Tibial artery (tissue), 4 donors: ENCODE data around the gene PRSS50.
"Not testable (repeated sequence)": the region's sequence is repeated elsewhere in the genome, so short reads cannot be mapped to it uniquely, and the experiment has no call there.

Source experiments
- DNase-seq, 2 donors: peaks; one replicate each; pipeline ENCODE4 v3.0.0-alpha.2; 2019
- H3K27ac ChIP-seq, 2 donors: fragments of 200-600 bp; sonication (generic) in 1 of 2; 1 replicate in 1 of 2; 2 replicates in 1 of 2; pipeline ENCODE4 v1.5.1; 2018 to 2019; ENCODE audit warnings: mild to moderate bottlenecking in 1 of 2
- H3K27me3 ChIP-seq, 2 donors: fragments of 200-600 bp; sonication (generic) in 1 of 2; one replicate each; pipeline versions ENCODE4 v1.5.1 to v1.6.0; 2016 to 2019
- H3K36me3 ChIP-seq, 3 donors: fragments of 200-600 bp; sonication (generic) in 2 of 3; one replicate each; pipeline ENCODE4 v1.5.1; 2016 to 2019; ENCODE audit warnings: mild to moderate bottlenecking in 2 of 3
- H3K4me1 ChIP-seq, 4 donors: fragments of 200-600 bp; sonication (generic) in 2 of 4; 1 replicate in 3 of 4; 2 replicates in 1 of 4; pipeline ENCODE4 v1.5.1; 2016 to 2019
- H3K4me3 ChIP-seq, 2 donors: fragments of 200-600 bp; sonication (generic) in 1 of 2; 1 replicate in 1 of 2; 2 replicates in 1 of 2; pipeline ENCODE4 v1.5.1; 2018 to 2019; ENCODE audit warnings: mild to moderate bottlenecking in 2 of 2
- H3K9me3 ChIP-seq, 3 donors: fragments of 200-600 bp; sonication (generic) in 1 of 3; one replicate each; pipeline ENCODE4 v1.5.1; 2016 to 2019
- intact Hi-C: fragments of 100-400 bp; cut with DNase I; formaldehyde crosslinking; loops from one replicate; pipeline ENCODE4 v1.15.0; 2023; ENCODE audit warnings: low total_unique reads
- TF ChIP-seq, protein P1 (sequence below), 2 experiments: fragments of 200-600 bp in 1 of 2; fragments of 450-650 bp in 1 of 2; IDR thresholded peaks; one replicate each; pipeline ENCODE4 v1.5.1; 2017 to 2019; ENCODE audit warnings: antibody characterized with exemption in 2 of 2, mild to moderate bottlenecking in 1 of 2, moderate library complexity in 1 of 2

PRSS50 gene

DNA sequence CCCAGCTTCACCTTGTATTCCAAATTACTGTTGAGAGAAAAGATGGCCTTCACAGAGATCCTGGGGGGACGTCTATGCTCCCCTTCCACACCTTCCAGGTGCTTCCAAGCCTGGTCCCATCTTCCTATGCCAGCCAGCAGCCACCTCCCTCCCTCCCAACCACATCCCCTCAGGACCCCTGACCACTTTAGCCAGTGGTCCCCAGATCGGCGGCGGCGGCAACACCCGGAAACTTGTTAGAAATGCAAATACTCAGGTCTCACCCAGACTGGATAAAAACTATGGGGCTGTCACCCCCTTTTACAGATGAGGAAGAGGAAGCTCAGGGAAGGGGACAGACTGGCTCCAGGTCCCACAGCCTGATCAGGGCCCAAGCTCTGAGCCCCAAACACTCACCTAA, 38.0 kb upstream of the PRSS50 start:
- no peaks in the 10 kb centered on the region for H3K27me3 ChIP-seq
- intact Hi-C loops = no loop called here
- DNase-seq = no peak
- H3K9me3 ChIP-seq = no peaks in the 10 kb centered on the region
- no peak overlapping the region for H3K4me3 ChIP-seq
- no peak overlapping the region for H3K27ac ChIP-seq
- no peaks in the 10 kb centered on the region for H3K4me1 ChIP-seq
- no peaks in the 10 kb centered on the region for H3K36me3 ChIP-seq
- TF ChIP-seq, protein P1, sequence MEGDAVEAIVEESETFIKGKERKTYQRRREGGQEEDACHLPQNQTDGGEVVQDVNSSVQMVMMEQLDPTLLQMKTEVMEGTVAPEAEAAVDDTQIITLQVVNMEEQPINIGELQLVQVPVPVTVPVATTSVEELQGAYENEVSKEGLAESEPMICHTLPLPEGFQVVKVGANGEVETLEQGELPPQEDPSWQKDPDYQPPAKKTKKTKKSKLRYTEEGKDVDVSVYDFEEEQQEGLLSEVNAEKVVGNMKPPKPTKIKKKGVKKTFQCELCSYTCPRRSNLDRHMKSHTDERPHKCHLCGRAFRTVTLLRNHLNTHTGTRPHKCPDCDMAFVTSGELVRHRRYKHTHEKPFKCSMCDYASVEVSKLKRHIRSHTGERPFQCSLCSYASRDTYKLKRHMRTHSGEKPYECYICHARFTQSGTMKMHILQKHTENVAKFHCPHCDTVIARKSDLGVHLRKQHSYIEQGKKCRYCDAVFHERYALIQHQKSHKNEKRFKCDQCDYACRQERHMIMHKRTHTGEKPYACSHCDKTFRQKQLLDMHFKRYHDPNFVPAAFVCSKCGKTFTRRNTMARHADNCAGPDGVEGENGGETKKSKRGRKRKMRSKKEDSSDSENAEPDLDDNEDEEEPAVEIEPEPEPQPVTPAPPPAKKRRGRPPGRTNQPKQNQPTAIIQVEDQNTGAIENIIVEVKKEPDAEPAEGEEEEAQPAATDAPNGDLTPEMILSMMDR (IDR thresholded peaks at IDR 0.05) = no peak

DNA sequence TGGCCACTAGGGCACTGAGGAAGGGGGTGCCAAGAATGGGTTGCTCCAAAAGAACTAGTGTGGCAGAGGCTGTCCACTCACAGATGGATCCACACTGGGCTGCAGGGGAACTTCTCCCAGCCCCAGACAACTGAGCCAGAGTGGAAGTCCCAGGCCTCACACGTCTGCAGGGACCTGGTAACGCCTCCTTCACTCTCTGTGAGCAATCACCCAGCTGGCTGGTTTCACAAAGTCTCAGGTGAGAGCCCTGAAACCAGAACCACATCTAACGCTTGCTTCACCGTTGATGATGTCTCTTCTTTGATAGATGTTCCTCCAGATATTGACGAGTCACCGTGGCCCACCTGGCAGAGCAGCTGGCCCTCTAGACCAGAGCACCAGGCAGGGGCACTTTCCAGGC, 35.5 kb upstream of the PRSS50 start:
- DNase-seq, H3K27me3 ChIP-seq, H3K36me3 ChIP-seq, H3K4me1 ChIP-seq, H3K9me3 ChIP-seq, H3K4me3 ChIP-seq, intact Hi-C loops, H3K27ac ChIP-seq: not testable (repeated sequence)

DNA sequence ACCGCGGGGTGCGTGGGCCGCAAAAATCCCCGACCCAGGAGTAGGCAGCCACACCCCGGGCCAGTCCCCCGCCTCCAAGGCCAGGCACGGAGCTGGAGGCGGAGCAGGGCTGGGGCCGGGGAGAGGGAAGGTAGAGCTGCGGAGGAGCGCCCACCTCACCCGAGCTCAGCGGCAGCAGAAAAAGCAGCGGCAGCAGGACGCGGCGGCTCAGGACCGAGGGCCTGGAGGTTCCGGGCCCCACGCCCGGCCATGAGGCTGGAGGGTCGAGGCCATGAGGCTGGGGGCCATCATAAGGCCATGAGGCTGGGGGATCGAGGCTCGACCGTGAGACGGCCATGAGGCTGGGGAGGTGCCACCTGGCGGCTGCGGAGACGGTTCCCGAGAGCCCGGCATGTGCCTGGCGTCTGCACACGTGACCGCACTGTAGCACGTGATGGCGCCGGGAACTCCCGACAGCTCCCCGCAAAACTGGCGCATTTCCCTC, 32.9 kb upstream of the PRSS50 start:
- TF ChIP-seq, protein P1 (IDR thresholded peaks at IDR 0.05) = no peak
- no peaks in the 10 kb centered on the region for H3K9me3 ChIP-seq
- H3K4me3 ChIP-seq = no peak overlapping the region
- no peak for DNase-seq
- H3K36me3 ChIP-seq = no peaks in the 10 kb centered on the region
- intact Hi-C loops = no loop called here
- H3K4me1 ChIP-seq = no peaks in the 10 kb centered on the region
- H3K27me3 ChIP-seq = no peaks in the 10 kb centered on the region
- H3K27ac ChIP-seq = no peak overlapping the region

DNA sequence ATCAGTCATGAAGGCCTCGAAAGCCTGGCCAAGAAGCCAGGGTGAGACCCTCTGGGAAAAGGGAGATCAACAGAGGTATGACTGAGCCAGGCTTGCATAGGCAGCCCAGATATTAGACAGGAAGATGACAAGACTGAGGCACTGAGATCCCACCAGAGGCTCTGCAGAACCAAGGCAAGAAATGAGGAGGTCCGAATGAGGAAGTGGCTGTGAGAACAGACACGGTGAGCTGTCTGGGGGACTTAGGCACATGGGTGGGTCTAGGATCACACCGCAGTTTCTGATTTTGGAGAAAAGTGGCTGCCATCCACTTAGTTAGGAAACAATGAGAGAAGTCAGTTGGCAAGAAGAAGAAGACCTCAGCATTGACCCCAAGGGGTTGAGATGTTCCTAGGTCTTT, 31.5 kb upstream of the PRSS50 start:
- H3K4me1 ChIP-seq = no peaks in the 10 kb centered on the region
- TF ChIP-seq, protein P1 (IDR thresholded peaks at IDR 0.05) = no peak
- H3K9me3 ChIP-seq = no peaks in the 10 kb centered on the region
- no peaks in the 10 kb centered on the region for H3K27me3 ChIP-seq
- H3K4me3 ChIP-seq = no peak overlapping the region
- no peaks in the 10 kb centered on the region for H3K36me3 ChIP-seq
- no peak for DNase-seq
- no peak overlapping the region for H3K27ac ChIP-seq
- intact Hi-C loops = no loop called here

DNA sequence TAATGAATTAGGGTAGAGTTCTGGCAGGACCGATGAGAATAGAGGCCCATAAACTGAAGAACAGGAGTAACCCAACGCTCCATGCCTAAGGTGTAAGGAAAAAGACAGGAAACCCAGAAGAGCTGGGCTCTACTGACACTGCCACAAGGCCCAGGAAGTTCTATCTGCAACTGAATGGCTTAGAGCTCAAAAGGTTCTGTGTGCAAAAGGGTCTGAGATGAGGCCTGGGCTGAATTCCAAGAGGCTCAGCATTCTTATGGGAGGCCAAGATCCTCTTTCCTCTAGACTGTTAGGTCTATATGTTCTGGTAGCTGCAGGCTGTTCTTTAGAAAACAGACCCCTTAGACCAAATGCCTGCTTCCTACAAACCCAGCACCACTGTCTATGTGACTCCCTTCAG, 30.5 kb upstream of the PRSS50 start:
- no peak overlapping the region for H3K27ac ChIP-seq
- intact Hi-C loops = no loop called here
- no peaks in the 10 kb centered on the region for H3K4me1 ChIP-seq
- TF ChIP-seq, protein P1 (IDR thresholded peaks at IDR 0.05) = no peak
- peaks cover 0 to under 1% of the 10 kb centered on the region in 2 donors for H3K27me3 ChIP-seq
- no peak overlapping the region for H3K4me3 ChIP-seq
- no peaks in the 10 kb centered on the region for H3K36me3 ChIP-seq
- H3K9me3 ChIP-seq = no peaks in the 10 kb centered on the region
- no peak for DNase-seq

DNA sequence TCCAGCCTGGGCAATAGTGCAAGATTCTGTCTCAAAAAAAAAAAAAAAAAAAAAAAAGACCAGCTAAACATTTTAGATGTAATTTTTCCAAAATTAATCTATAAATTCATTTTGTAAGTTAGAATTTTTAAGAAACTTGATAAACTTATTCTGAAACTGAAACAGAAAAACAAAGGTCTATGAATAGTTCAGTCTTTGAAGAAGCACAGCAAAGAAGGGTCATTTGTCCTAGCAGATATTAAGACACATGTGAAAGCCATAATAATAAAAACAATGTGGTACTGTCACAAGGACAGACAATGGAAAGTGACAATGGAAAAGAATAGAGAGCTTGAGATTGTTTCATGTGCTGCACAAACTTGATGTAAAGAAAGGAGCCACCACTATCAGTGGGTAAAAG, 29.0 kb upstream of the PRSS50 start:
- Histone ChIP-seq H3K9me3 (no peaks in the 10 kb centered on the region), H3K27me3 (peaks cover 0 to 3% of the 10 kb centered on the region in 2 donors), H3K4me3 (no peak overlapping the region), H3K27ac (no peak overlapping the region), H3K4me1 (no peaks in the 10 kb centered on the region), H3K36me3 (no peaks in the 10 kb centered on the region)
- DNase-seq = no peak
- TF ChIP-seq, protein P1 (IDR thresholded peaks at IDR 0.05) = no peak
- intact Hi-C loops = no loop called here
